ENCODE results near the gene TAF15. TPM values are rescaled to one million over a fixed set of nuclear protein-coding genes. Genes with fewer than 3 reads are reported as not detected.

Gene TAF15
- total RNA-seq, 2 experiments from 2014 or later, result 65.9 to 256 TPM

GRCh38 chr17:35807371-35808144 lies 1.7 kb upstream of the TAF15 start:
- intact Hi-C loops (cut with micrococcal nuclease; ENCODE audit: unreplicated experiment), result loop anchor here (5.0 kb wide), 1 partner anchor 220 kb away; the partner anchor contains the start of gene AP2B1
- Histone ChIP-seq H3K9me3 (ENCODE audit: low read length) (no peaks in the 10 kb centered on the region), H3K79me2 (ENCODE audit: insufficient read depth, low read depth, low read length) (peaks cover 32% of the 10 kb centered on the region), H3K27ac (ENCODE audit: low read depth, low read length, poor library complexity, severe bottlenecking) (peak overlapping the region; percentile 78), H3K4me3 (ENCODE audit: low read depth, low read length, poor library complexity, severe bottlenecking) (peak overlapping the region; percentile 91), H4K20me1 (ENCODE audit: insufficient read depth, low read length) (peaks cover 23% of the 10 kb centered on the region), H3K9me2 (ENCODE audit: insufficient read depth, low read length) (no peaks in the 10 kb centered on the region), H3K4me1 (ENCODE audit: insufficient read depth, low read length, poor library complexity, severe bottlenecking) (peaks cover 28% of the 10 kb centered on the region), H3K4me2 (ENCODE audit: low read length) (peak overlapping the region; percentile 98), H2AFZ (ENCODE audit: low read length) (peak overlapping the region; percentile 96; the same call in 1 of the 2 replicates), H3K36me3 (ENCODE audit: insufficient read depth, low read length) (peaks cover 28% of the 10 kb centered on the region; the same call in 1 of the 2 replicates)
- TF ChIP-seq CTCF (conservative IDR thresholded peaks at IDR 0.05; ENCODE audit: low read length) (no peak), EZH2phosphoT487 (IDR thresholded peaks at IDR 0.05; ENCODE audit: borderline replicate concordance, low read depth, low read length) (no peak)
- ChIA-PET POLR2A (interaction anchor here (0.6 to 1.9 kb wide), 4 partner anchors 10 to 229 kb away, joined by 3 to 5 read pairs (median 4); partner anchors contain the start of gene PEX12), CTCF (ENCODE audit: unreplicated experiment) (interaction anchor here (1.4 to 1.9 kb wide), 2 partner anchors 43 to 48 kb away, joined by 3 to 13 read pairs; no protein-coding TSS in a partner anchor)
- no peak for DNase-seq (ENCODE audit: low spot score)
- no TSS peak for BruUV-seq (replicated peaks)

- Histone ChIP-seq H3K27ac (ENCODE audit: low read depth, low read length, poor library complexity, severe bottlenecking) (peak overlapping the region; percentile 78), H3K9me2 (ENCODE audit: insufficient read depth, low read length) (no peaks in the 10 kb centered on the region), H3K4me2 (ENCODE audit: low read length) (peak overlapping the region; percentile 98), H3K79me2 (ENCODE audit: insufficient read depth, low read depth, low read length) (peaks cover 41% of the 10 kb centered on the region), H2AFZ (ENCODE audit: low read length) (peak overlapping the region; percentile 96), H3K36me3 (ENCODE audit: insufficient read depth, low read length) (peaks cover 36% of the 10 kb centered on the region; the same call in 1 of the 2 replicates), H3K9me3 (ENCODE audit: low read length) (no peaks in the 10 kb centered on the region), H3K4me1 (ENCODE audit: insufficient read depth, low read length, poor library complexity, severe bottlenecking) (peaks cover 34% of the 10 kb centered on the region), H3K4me3 (ENCODE audit: low read depth, low read length, poor library complexity, severe bottlenecking) (peak overlapping the region; percentile 91), H4K20me1 (ENCODE audit: insufficient read depth, low read length) (peaks cover 31% of the 10 kb centered on the region)
- TF ChIP-seq EZH2phosphoT487 (IDR thresholded peaks at IDR 0.05; ENCODE audit: borderline replicate concordance, low read depth, low read length), result no peak
- no peak for TF ChIP-seq CTCF (conservative IDR thresholded peaks at IDR 0.05; ENCODE audit: low read length)
- CTCF ChIA-PET (ENCODE audit: unreplicated experiment), result interaction anchor here (0.8 to 1.9 kb wide), 4 partner anchors 29 to 48 kb away, joined by 3 to 13 read pairs (median 4); no protein-coding TSS in a partner anchor
- BruUV-seq (replicated peaks), result TSS peak; percentile 99
- intact Hi-C loops (cut with micrococcal nuclease; ENCODE audit: unreplicated experiment), result loop anchor here (5.0 kb wide), 1 partner anchor 221 kb away; the partner anchor contains the start of gene AP2B1
- no peak for DNase-seq (ENCODE audit: low spot score)
- POLR2A ChIA-PET, result interaction anchor here (0.6 to 1.9 kb wide), 11 partner anchors 9 to 232 kb away, joined by 3 to 8 read pairs (median 3); partner anchors contain the start of genes AP2B1 and PEX12
Observed at GRCh38 chr17:35808240-35808961, 883 bp upstream of the TAF15 start.
